ENCODE data around the gene GMDS.
A peak's percentile ranks its signal among the peaks of the same experiment; 100 is the strongest.

The GMDS gene

DNA sequence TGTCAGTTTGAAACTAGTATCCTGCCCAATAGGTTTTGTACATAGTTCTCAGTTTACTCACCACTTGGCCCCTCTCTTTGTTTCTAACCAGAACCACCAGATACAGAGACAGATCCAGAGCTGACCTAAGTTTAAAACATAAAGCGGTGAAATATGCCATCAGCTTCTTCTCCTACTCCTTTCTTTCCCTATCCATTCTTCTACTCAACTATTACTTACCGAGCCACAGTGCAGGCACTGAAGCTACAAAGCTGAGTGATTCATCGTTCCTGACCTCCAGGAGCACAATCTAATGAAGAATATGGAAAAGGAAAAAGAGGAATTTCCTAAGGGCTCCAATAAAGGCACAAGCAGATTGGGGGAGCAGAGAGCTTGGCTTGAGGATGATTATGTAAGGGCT lies 349.7 kb downstream of the GMDS start:
- DNase-seq (ENCODE audit: low read depth), result peak; percentile 21
- TF ChIP-seq, protein P1, sequence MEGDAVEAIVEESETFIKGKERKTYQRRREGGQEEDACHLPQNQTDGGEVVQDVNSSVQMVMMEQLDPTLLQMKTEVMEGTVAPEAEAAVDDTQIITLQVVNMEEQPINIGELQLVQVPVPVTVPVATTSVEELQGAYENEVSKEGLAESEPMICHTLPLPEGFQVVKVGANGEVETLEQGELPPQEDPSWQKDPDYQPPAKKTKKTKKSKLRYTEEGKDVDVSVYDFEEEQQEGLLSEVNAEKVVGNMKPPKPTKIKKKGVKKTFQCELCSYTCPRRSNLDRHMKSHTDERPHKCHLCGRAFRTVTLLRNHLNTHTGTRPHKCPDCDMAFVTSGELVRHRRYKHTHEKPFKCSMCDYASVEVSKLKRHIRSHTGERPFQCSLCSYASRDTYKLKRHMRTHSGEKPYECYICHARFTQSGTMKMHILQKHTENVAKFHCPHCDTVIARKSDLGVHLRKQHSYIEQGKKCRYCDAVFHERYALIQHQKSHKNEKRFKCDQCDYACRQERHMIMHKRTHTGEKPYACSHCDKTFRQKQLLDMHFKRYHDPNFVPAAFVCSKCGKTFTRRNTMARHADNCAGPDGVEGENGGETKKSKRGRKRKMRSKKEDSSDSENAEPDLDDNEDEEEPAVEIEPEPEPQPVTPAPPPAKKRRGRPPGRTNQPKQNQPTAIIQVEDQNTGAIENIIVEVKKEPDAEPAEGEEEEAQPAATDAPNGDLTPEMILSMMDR (IDR thresholded peaks at IDR 0.05; ENCODE audit: insufficient read depth, low read depth, low read length, missing control alignments), result no peak
- H3K4me3 ChIP-seq (ENCODE audit: low read length), result no peak overlapping the region

DNA sequence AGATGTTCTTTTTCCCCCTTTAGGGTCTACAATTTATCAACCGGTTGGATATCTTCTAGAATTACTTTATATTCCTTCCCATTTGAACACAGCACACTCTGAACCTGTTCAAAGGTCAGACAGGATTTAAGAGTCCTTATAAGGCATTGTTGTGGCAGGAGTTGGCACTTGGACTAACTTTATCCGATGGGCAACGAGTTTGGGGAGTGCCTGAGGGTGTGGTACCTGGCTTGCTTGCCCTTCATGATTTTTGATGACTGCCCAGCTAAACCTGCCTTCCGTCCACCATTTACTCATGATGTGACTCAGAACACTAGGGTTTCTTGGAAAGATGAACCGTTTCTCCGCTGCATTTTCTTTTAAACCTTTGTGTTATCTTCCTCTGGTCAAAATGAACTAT lies 350.5 kb downstream of the GMDS start:
- peak; percentile 69 for DNase-seq (ENCODE audit: low read depth)
- H3K4me3 ChIP-seq (ENCODE audit: low read length), result no peak overlapping the region
- TF ChIP-seq, protein P1 (IDR thresholded peaks at IDR 0.05; ENCODE audit: insufficient read depth, low read depth, low read length, missing control alignments), result no peak

DNA sequence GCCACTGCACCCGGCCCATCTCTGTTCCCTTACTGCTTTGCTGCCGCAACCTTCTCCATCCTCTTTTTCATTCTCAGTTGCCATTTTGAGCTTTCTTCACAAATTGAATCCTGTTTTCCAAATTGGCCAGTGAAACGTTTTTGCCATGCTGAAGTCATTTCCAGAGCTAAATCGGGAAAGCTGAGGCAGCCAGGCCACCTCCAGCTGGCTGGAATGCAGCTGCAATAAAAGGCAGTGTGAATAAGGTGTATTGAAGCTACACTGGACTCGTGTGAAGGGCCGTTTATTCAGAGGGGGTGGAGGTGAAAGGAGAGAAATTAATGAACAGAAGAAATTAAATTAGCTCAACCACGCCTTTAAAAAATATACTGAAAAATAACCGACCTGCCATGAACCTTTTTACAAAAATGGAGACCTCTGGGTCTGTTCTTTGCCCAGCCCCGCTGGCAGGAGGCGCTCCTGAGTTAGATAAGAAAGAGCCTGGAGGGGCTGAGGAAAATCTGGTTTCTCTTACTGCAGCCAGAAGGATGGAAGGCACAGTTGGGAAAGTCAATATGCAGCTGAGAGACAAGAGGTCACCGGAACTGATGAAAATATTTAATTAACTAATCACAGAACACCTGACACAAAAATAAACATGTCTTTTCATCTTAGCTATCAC lies 351.8 kb downstream of the GMDS start:
- no peak overlapping the region for H3K4me3 ChIP-seq (ENCODE audit: low read length)
- no peak for DNase-seq (ENCODE audit: low read depth)
- TF ChIP-seq, protein P1 (IDR thresholded peaks at IDR 0.05; ENCODE audit: insufficient read depth, low read depth, low read length, missing control alignments), result no peak

DNA sequence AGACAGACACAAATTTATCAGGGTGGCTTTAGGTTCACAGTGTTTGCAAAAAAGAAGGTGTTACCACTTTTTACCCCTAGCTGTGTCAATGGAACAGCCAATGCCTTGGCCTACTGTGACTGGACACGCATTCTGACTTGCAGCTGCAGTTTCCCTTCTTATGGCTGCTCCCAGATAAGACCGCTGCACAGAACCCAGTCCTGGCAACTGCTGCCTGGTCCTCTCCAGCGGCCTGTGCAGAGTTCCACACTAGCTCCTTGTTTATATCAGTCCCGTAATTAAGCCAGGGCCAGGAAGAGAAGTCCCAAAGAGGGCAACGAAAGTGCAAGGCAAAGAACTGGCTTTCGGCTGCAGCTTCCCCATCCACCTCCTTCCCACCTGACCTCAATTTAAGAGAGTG lies 352.7 kb downstream of the GMDS start:
- DNase-seq (ENCODE audit: low read depth), result no peak
- no peak overlapping the region for H3K4me3 ChIP-seq (ENCODE audit: low read length)

DNA sequence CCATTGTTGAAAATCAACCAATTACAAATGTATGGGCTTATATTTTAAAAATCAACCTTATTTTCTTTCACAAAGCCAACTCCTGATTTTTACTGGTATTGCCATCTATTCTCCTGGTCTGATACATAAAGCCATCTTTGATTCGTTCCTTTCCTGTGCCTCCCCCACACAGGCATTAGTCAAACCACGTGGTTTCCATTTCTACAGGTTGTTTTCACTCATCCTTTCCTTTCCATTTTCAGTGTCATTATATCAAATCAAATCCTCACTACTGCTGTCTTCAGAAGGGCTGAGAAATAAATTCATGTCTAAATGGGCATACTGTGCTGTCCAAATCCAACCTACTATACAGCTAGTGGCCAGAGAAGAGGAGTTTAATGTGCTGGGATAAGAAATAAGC lies 354.4 kb downstream of the GMDS start:
- no peak for DNase-seq (ENCODE audit: low read depth)
- H3K4me3 ChIP-seq (ENCODE audit: low read length), result no peak overlapping the region
- TF ChIP-seq, protein P1 (IDR thresholded peaks at IDR 0.05; ENCODE audit: insufficient read depth, low read depth, low read length, missing control alignments), result no peak

More for the DNA sequence above, 352.7 kb downstream of the GMDS start:
- TF ChIP-seq, protein P1 (IDR thresholded peaks at IDR 0.05; ENCODE audit: insufficient read depth, low read depth, low read length, missing control alignments), result no peak

DNA sequence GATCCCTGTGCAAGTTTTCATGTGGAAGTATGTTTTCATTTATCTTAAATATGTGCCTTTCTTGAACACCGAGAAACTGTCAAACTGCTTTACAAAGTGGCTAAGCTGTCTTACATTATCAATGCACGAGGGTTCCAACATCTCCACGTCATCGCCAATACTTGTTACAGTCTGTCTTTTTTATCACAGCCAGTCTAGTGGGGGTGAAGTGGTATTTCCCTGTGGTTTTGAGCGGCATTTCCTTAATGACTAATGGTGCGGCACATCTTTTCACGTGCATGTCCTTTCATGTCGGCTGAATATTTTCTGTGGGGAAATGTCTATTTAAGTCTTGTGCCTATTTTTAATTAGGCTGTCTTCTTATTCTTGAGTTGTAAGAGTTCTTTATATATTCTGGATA lies 355.3 kb downstream of the GMDS start:
- H3K4me3 ChIP-seq (ENCODE audit: low read length), result no peak overlapping the region
- TF ChIP-seq, protein P1 (IDR thresholded peaks at IDR 0.05; ENCODE audit: insufficient read depth, low read depth, low read length, missing control alignments), result no peak
- peak; percentile 92 for DNase-seq (ENCODE audit: low read depth)

DNA sequence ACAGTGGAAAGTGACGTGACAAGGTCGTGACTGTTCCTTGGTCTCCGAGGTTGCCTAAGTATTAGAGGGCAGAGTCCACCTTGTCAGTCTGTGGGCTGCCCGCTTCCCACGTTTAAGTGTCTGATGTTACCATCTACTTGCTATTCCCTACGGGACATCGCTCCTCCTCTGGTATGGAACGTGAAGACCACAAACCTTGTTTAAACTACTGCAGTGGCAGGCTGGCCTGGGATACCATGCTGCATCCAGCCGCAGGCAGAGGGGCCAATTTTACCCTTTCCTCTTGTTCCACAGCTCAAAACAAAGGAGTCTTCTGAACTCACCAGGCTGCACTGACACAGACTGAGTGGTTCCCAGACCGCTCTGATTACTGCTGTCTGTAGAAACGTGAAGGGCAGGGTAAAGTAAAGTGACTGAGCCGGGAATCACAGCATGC lies 359.8 kb downstream of the GMDS start:
- DNase-seq (ENCODE audit: low read depth), result no peak
- H3K4me3 ChIP-seq (ENCODE audit: low read length), result no peak overlapping the region
- TF ChIP-seq, protein P1 (IDR thresholded peaks at IDR 0.05; ENCODE audit: insufficient read depth, low read depth, low read length, missing control alignments), result no peak

All from epithelial cell of esophagus (primary cell).